ENCODE data around the gene PLD1.

GRCh38 chr3:171614318-171614921 is 195.9 kb downstream of the PLD1 start:
- TF ChIP-seq CTCF (IDR thresholded peaks at IDR 0.05; ENCODE audit: low read depth, low read length, missing input control) (peak; percentile 32), JUND (IDR thresholded peaks at IDR 0.05) (no peak), YY1 (IDR thresholded peaks at IDR 0.05) (no peak), RXRA (IDR thresholded peaks at IDR 0.05) (no peak), FOXA2 (IDR thresholded peaks at IDR 0.05) (no peak), TAF1 (conservative IDR thresholded peaks at IDR 0.05) (no peak), GABPA (IDR thresholded peaks at IDR 0.05 in 1 of 2, conservative IDR thresholded peaks at IDR 0.05 in 1 of 2) (no peak), ATF3 (IDR thresholded peaks at IDR 0.05) (no peak), SP1 (IDR thresholded peaks at IDR 0.05) (no peak)
